GM11168 (cell line): ENCODE data around the gene GAK.
"Not testable (repeated sequence)": the region's sequence is repeated elsewhere in the genome, so short reads cannot be mapped to it uniquely, and the experiment has no call there.

Experiments used
- in situ Hi-C: fragments of 300-500 bp; cut with MboI; formaldehyde crosslinking; loops from one replicate; pipeline ENCODE4 v1.12.0; 2022; ENCODE audit warnings: low sequenced_read_pairs; ENCODE audit not compliant: unreplicated experiment

GAK gene

GRCh38 chr4:930028-930551, 2.0 kb downstream of the GAK start:
- in situ Hi-C loops: no loop called here

DNA sequence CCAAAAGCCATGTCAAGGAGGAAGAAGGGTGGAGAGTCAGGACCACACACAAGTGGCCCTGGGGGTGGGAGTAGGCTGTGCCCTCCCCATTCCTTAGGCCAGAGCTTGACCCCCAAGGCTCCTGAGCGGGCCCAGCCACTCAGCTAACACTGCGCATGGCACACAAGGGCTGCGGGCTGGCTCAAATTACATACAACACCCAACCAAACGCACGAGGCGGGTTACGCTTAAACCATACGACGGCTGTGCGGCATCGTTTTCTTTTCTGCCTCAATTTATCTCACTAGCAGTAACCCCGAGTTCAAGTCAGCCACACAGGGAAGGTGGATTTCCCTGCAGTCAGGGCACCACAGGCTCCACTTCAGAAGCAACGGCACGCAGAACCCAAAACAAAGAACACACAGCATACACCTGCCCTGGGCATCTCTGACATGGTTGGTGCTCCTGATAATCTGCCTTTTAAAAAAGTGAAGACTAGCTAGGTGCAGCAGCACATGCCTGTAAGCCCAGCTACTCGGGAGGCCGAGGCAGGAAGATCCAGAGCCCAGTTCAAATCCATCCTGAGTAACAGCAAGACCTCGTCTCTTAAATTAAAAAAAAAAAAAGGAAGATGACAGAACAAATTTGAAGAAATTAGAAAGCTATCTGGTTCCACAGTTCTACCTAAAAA, 2.9 kb downstream of the GAK start:
- in situ Hi-C loops: no loop called here

- in situ Hi-C loops: not testable (repeated sequence)
Measured at GRCh38 chr4:927566-927965, 4.5 kb downstream of the GAK start.

GRCh38 chr4:926538-926937, 5.6 kb downstream of the GAK start:
- in situ Hi-C loops: no loop called here

DNA sequence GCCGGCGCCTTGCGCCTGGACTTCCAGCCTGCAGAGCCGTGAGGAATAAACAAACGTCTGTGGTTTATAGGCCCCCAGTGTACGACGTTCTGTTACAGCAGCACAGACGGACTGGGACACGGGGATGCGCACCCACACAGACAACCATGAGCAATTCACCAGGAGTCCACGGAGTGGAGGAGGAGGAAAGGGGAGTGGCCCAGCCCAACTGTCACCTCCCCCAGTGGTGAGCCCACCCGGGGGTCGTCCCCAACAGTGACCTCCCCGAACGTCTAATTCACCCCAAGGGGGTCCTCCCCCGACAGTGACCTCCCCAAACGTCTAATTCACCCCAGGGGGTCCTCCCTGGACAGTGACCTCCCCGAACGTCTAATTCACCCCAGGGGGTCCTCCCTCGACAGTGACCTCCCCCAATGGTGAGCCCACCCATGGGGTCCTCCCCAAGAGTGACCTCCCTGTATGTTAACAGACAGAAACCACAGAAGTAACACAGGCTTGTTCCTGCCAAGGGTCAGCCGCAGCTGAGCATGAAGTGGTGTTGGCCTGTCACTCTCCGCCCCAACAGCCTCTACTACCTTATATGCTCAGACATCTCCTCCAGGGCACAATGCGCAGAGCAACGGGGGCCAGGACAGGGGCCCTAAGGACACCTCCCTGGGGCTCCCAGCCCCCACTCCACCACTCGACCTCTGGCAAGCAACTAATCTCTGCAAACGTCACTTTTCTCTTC, 6.2 kb downstream of the GAK start:
- in situ Hi-C loops: no loop called here

GRCh38 chr4:925171-925570, 6.9 kb downstream of the GAK start:
- in situ Hi-C loops: no loop called here

DNA sequence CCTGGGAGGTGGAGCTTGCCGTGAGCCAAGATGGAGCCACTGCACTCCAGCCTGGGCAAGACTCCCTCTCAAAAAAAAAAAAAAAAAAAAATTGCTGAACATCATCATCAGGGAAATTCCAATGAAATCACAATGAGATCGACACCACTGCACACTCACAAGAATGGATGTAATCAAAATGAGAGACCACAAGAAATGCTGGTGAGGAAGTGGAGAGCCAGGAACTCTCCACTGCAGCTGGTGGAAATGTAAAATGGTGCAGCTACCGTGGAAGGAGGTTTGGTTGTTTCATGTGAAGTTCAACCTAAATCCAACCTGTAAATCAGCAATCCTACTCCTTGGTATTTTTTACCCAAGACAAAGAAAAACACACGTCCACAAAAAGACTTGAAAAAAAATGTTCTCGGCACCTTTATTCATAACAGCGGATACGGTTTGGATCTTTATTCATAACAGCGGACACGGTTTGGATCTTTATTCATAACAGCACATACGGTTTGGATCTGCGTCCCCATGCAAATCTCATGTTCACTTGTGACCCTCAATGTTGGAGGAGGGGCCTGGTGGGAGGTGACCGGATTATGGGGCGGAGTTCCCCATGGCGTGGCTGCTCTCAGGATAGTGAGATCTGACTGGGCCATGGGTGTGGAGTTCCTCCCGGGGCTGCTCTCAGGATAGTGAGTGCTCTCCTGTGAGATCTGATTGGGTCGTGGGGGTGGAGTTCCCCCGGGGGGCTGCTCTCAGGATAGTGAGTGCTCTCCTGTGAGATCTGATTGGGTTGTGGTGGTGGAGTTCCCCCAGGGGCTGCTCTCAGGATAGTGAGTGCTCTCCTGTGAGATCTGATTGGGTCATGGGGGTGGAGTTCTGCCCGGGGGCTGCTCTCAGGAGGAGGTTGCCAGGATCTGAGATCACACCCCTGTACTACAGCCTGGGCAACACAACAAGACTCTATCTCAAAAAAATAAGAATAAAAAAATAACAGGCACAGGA, 7.7 kb downstream of the GAK start:
- in situ Hi-C loops: no loop called here

DNA sequence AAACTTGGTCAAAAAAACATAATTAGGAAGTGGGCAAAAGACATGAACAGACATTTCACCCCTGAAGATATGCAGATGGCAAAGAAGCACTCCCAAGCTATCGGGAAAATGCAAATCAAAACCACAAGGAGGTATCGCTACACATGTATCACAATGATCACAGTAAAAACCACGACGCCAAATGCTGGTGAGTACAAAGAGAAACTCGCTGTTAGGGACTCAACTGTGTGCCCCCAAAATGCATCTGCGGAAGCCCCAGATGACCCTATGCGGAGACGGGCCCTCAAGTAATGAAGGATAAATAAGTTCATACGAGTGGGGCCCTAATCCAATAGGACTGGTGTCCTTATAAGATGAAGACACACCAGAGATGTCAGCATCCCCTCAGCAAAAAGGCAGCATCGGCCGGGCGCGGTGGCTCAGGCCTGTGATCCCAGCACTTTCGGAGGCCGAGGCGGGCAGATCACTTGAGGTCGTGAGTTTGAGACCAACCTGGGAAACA, 10.2 kb downstream of the GAK start:
- in situ Hi-C loops: no loop called here

GRCh38 chr4:919004-919680, 13.0 kb downstream of the GAK start:
- in situ Hi-C loops: not testable (repeated sequence)

DNA sequence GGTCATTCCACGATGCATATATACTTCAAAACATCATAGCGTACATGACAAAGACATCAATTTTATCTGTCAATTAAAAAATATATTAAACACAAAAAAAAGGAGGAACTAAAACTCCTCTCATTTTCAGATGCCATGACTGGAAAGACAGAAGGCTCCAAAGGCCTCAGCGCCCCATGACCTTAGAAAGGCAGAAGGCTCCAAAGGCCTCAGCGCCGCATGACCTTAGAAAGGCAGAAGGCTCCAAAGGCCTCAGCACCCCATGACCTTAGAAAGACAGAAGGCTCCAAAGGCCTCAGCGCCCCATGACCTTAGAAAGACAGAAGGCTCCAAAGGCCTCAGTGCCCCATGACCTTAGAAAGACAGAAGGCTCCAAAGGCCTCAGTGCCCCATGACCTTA, 13.5 kb downstream of the GAK start:
- in situ Hi-C loops: not testable (repeated sequence)

DNA sequence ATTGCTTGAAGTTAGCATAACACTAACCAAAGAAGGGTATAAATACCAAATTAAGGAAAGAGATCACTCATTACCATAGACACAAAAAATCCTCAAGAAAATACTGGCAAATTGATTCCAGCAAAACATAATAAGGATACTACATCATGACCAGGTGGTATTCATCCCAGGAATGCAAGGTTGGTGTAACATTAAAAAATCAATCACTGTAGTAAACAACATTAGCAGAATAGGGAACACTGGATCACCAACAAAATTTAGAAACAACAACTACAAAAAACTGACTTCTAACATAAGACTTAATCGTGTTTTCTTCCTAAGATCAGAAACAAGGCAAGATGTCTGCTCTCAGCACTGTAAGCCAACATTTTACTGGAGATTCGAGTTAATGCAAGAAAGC, 14.1 kb downstream of the GAK start:
- in situ Hi-C loops: no loop called here

GRCh38 chr4:917466-917865, 14.7 kb downstream of the GAK start:
- in situ Hi-C loops: no loop called here

GRCh38 chr4:915595-915994, 16.5 kb downstream of the GAK start:
- in situ Hi-C loops: no loop called here

DNA sequence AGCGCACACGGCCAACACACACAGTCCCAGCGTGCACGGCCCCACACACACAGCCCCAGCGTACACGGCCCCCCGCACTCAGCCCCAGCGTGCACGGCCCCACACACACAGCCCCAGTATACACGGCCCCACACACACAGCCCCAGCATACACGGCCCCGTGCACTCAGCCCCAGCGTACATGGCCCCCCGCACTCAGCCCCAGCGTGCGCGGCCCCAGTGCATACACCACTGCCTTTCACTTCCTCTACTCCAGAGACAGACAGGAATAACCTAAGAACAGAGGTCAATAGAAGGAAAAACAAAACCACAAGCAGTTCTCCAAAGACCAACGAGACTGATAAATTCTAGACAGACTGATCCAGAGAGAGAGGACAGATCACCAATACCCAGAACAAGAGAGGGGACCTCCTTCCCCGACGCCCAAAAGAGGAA, 17.1 kb downstream of the GAK start:
- in situ Hi-C loops: no loop called here

DNA sequence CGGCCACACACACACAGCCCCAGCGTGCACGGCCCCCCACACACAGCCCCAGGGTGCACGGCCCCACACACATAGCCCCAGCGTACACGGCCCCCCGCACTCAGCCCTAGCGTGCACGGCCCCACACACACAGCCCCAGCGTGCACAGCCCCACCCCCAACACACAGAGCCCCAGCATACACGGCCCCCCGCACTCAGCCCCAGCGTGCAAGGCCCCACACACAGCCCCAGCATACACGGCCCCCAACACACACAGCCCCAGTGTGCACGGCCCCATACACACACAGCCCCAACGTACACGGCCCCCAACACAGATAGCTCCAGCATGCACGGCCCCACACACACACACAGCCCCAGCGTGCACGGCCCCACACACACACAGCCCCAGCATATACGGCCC, 17.6 kb downstream of the GAK start:
- in situ Hi-C loops: no loop called here

- in situ Hi-C loops: no loop called here
Measured at GRCh38 chr4:913280-913618, 18.9 kb downstream of the GAK start.

DNA sequence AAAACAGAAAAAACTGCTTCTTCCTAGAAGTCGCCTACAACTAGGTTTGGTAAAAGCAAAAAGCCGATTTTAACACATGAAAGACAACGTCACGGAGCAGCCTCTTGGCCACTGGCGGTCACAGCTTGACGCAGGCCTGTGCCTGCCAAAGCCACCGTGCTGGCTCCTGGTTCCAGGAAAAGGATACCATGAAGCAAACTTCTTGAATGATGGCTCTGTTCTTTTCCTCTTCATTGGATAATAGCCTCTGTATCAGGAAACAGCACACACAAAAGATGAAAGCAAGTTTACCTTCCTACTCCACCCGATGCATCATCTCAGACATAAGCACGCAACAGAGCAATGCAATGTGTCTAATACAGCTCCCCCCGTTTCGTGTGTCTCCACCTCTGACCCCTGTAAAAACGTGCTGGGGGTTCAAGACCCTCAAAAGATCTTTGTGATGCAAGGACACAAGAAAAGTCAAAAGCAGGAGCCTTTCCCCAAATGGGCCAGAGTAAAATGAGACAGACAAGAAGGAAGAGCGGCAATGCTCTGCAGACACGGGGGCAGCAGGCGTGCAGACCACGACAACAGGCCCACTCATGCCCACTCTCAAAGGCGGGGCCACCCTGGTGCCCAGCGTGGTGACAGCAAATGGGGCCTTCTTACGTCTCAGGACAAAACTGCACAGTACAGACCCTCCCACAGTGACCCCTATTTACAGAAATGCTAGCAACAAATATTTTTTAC, 19.4 kb downstream of the GAK start:
- in situ Hi-C loops: no loop called here

DNA sequence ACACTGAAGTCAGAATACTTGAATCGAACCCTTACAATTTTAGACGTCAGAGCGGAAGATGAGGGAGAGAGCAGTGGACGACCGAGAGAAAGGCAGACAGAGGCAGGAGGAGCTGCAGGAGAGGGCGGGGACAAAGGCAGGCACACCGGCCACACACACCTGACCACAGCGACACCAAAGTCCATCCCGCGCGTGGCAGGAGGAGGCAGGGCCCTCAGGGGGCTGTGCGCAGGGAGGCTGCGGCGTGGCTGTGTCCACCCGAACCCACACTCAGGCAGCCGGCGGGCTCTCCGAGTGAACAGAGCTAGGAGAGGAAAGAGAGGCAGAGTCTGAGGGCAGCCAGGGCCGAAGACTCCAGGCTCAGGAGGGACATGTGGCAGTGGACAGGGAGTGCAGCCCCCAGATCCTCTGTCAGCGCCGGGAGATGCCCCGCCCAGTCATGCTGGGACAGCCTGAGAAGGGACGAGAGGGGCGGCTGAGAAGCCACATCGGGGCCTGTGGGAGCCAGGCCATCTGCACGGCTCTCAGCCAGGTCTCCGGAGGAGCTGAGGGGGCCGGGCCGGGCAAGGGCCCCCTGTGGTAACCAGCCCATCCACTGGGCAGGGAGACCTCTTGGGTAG, 20.1 kb downstream of the GAK start:
- in situ Hi-C loops: no loop called here

GRCh38 chr4:911221-911751, 20.8 kb downstream of the GAK start:
- in situ Hi-C loops: no loop called here
